ENCODE results near the gene AXIN1. TPM values are rescaled to one million over a fixed set of nuclear protein-coding genes. Genes with fewer than 3 reads are reported as not detected.

Gene AXIN1
- total and polyA plus RNA-seq, 2 of the 8 experiments (the other 6 are each of a cell fraction or from before 2014, with no cell fraction given) = 12.5 to 41.9 TPM

GRCh38 chr16:361872-362701 is 9.6 kb upstream of the AXIN1 start:
- Histone ChIP-seq H3K79me2 (ENCODE audit: control insufficient read depth in 1 of 2, insufficient read depth in 2 of 2, low read length in 2 of 2) (no peaks in the 10 kb centered on the region), H3K23ac (ENCODE audit: insufficient read length) (no peak overlapping the region), H3K27ac (ENCODE audit: low read depth, low read length) (no peak overlapping the region), H3K27me3 (replicated peaks in 1 of 4; ENCODE audit: control insufficient read depth in 3 of 4, extremely low read depth in 1 of 4, insufficient read depth in 3 of 4, low read length in 3 of 4) (no peaks in the 10 kb centered on the region), H3K4me3 (ENCODE audit: extremely low read depth in 1 of 4, insufficient read depth in 2 of 4, low read depth in 3 of 4, low read length in 4 of 4) (no peak overlapping the region), H3K79me1 (ENCODE audit: low read depth, low read length) (no peaks in the 10 kb centered on the region), H3K14ac (ENCODE audit: insufficient read length) (no peak overlapping the region), H2BK15ac (ENCODE audit: low read length) (no peak overlapping the region), H3K4me1 (replicated peaks in 1 of 4; ENCODE audit: control insufficient read depth in 3 of 4, insufficient read depth in 4 of 4, low read length in 3 of 4) (no peaks in the 10 kb centered on the region; a peak in 2 of 7 replicates), H3K36me3 (ENCODE audit: control insufficient read depth in 2 of 4, insufficient read depth in 4 of 4, low read length in 3 of 4) (peaks cover 0 to under 1% (median 0%) of the 10 kb centered on the region in 4 experiments; a peak in 3 of 8 replicates), H3K9me3 (ENCODE audit: insufficient read depth in 2 of 2, low read depth in 1 of 2, low read length in 1 of 2) (no peaks in the 10 kb centered on the region), H2BK20ac (ENCODE audit: low read length) (no peak overlapping the region), H3K56ac (replicated peaks; ENCODE audit: insufficient read length, low read depth, low read length) (no peak overlapping the region), H2BK5ac (ENCODE audit: low read depth, low read length) (no peak overlapping the region), H3K4me2 (ENCODE audit: insufficient read depth in 1 of 2, low read depth in 2 of 2, low read length in 2 of 2) (peak overlapping the region in 1 of 2 experiments; percentile 37; a peak in 1 of 4 replicates), H4K5ac (ENCODE audit: insufficient read length, low read depth, low read length) (no peak overlapping the region), H4K20me1 (replicated peaks in 1 of 2; ENCODE audit: control insufficient read depth in 1 of 2, insufficient read depth in 2 of 2, low read length in 2 of 2) (peaks cover 0 to 3% of the 10 kb centered on the region in 2 experiments), H4K8ac (ENCODE audit: extremely low read depth, insufficient read depth, low read length) (peak overlapping the region; percentile 75), H3K18ac (ENCODE audit: extremely low read depth, low read length) (no peak overlapping the region; the same call in 1 of the 2 replicates), H4K91ac (replicated peaks; ENCODE audit: insufficient read length, low read length) (no peak overlapping the region), H3K9ac (replicated peaks in 1 of 4; ENCODE audit: extremely low read depth in 1 of 4, low read depth in 3 of 4, low read length in 3 of 4) (no peak overlapping the region), H2BK12ac (ENCODE audit: low read depth, low read length) (0 out of 2 replicates have a peak overlapping the region, but pooled peaks have one; percentile 22), H2BK120ac (replicated peaks; ENCODE audit: low read depth, low read length) (no peak overlapping the region), H2AK5ac (ENCODE audit: low read depth, low read length) (no peak overlapping the region), H3K4ac (replicated peaks; ENCODE audit: insufficient read length, low read depth, low read length) (no peak overlapping the region), H3K23me2 (ENCODE audit: low read depth, low read length) (no peaks in the 10 kb centered on the region), H2AFZ (ENCODE audit: low read length) (no peak overlapping the region)
- 56% methylated on average over 24 of the region's 30 CpGs; no CpG with 5 or more reads in 1 of the 2 experiments for WGBS, 2 experiments (ENCODE audit: extremely low coverage in 1 of 2, insufficient coverage in 1 of 2, insufficient read length in 1 of 2, insufficient replicate concordance in 2 of 2, low coverage in 1 of 2, low lambda C conversion rate in 2 of 2, missing lambda C conversion rate in 1 of 2)
- CTCF ChIA-PET (ENCODE audit: partially characterized antibody) = interaction anchor here (0.6 to 2.7 kb wide), 39 partner anchors 9 to 296 kb away, joined by 3 to 15 read pairs (median 4); partner anchors contain the start of genes ARHGDIG, HBQ1 and MRPL28
- POLR2A ChIA-PET (ENCODE audit: partially characterized antibody) = interaction anchor here (0.6 to 2.4 kb wide), 11 partner anchors 8 to 252 kb away, joined by 3 to 7 read pairs (median 4); partner anchors contain the start of genes AXIN1, HBQ1, LUC7L and MRPL28
- DNase-seq (ENCODE audit: low read depth in 1 of 2, low spot score in 2 of 2) (peak; percentile 58 to 85), FAIRE-seq (no peak)
- peak in 1 of 2 experiments; percentile 59; a peak in 1 of 4 replicates for TF ChIP-seq SIN3A (conservative IDR thresholded peaks at IDR 0.05 in 1 of 2, IDR thresholded peaks at IDR 0.05 in 1 of 2; ENCODE audit: low read depth in 1 of 2, low read length in 2 of 2)
- no peak for TF ChIP-seq FOSL1 (IDR thresholded peaks at IDR 0.05; ENCODE audit: insufficient read depth, low read depth, low read length)
- no peak for TF ChIP-seq EZH2 (IDR thresholded peaks at IDR 0.05; ENCODE audit: low read depth, low read length, severe bottlenecking)
- peak; percentile 91 to 96 (median 92) for TF ChIP-seq CTCF (IDR thresholded peaks at IDR 0.05; ENCODE audit: control extremely low read depth in 1 of 3, insufficient read depth in 1 of 3, low read depth in 1 of 3, low read length in 3 of 3)
- TF ChIP-seq TCF12 (IDR thresholded peaks at IDR 0.05; ENCODE audit: low read depth, low read length) = no peak
- TF ChIP-seq, protein P1, sequence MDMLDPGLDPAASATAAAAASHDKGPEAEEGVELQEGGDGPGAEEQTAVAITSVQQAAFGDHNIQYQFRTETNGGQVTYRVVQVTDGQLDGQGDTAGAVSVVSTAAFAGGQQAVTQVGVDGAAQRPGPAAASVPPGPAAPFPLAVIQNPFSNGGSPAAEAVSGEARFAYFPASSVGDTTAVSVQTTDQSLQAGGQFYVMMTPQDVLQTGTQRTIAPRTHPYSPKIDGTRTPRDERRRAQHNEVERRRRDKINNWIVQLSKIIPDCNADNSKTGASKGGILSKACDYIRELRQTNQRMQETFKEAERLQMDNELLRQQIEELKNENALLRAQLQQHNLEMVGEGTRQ (IDR thresholded peaks at IDR 0.05; ENCODE audit: low read length) = no peak
